Loucy (cell line): Measurements from ENCODE around the gene NXT1.
A peak's percentile ranks its signal among the peaks of the same experiment; 100 is the strongest.

ENCODE experiments used
- H2AFZ ChIP-seq: fragments of 200-600 bp; sonication (generic); 2 replicates; pipeline ENCODE4 v1.6.0; 2016; ENCODE audit warnings: antibody characterized with exemption, mild to moderate bottlenecking, low read length, moderate library complexity
- H3F3A ChIP-seq: fragments of 200-600 bp; 2 replicates; pipeline ENCODE4 v1.6.0; 2016; ENCODE audit warnings: antibody characterized with exemption, low read depth, mild to moderate bottlenecking
- H3K27me3 ChIP-seq: fragments of 200-600 bp; sonication (generic); 2 replicates; pipeline ENCODE4 v1.6.1; 2014; ENCODE audit warnings: low read length, mild to moderate bottlenecking; ENCODE audit not compliant: insufficient read depth, poor library complexity, severe bottlenecking
- H3K36me3 ChIP-seq: fragments of 200-600 bp; sonication (generic); 2 replicates; pipeline ENCODE4 v1.6.1; 2016; ENCODE audit warnings: low read length; ENCODE audit not compliant: insufficient read depth
- H3K4me1 ChIP-seq: fragments of 200-600 bp; sonication (generic); 2 replicates; pipeline ENCODE4 v1.5.1; 2014; ENCODE audit warnings: low read length, mild to moderate bottlenecking; ENCODE audit not compliant: insufficient read depth, poor library complexity, severe bottlenecking
- H3K4me2 ChIP-seq: fragments of 200-600 bp; sonication (generic); 2 replicates; pipeline ENCODE4 v1.6.0; 2014; ENCODE audit warnings: antibody characterized with exemption, low read length, low read depth, mild to moderate bottlenecking; ENCODE audit not compliant: poor library complexity, severe bottlenecking
- H3K4me3 ChIP-seq: fragments of 200-600 bp; sonication (generic); 2 replicates; pipeline ENCODE4 v1.5.1; 2014; ENCODE audit warnings: low read length, mild to moderate bottlenecking, mixed read lengths; ENCODE audit not compliant: poor library complexity, severe bottlenecking
- H3K79me2 ChIP-seq: fragments of 200-600 bp; sonication (generic); 2 replicates; pipeline ENCODE4 v1.6.1; 2014; ENCODE audit warnings: low read length; ENCODE audit not compliant: insufficient read depth
- H3K9ac ChIP-seq: fragments of 200-600 bp; sonication (generic); 2 replicates; pipeline ENCODE4 v1.6.0; 2014; ENCODE audit warnings: mild to moderate bottlenecking, low read depth, low read length, moderate library complexity; ENCODE audit not compliant: poor library complexity, severe bottlenecking
- H3K9me2 ChIP-seq: fragments of 200-600 bp; sonication (generic); replicated peaks from 2 replicates; pipeline ENCODE4 v1.6.1; 2016; ENCODE audit warnings: low read depth, low read length, mixed read lengths
- H3K9me3 ChIP-seq: fragments of 200-600 bp; sonication (generic); 2 replicates; pipeline ENCODE4 v1.6.1; 2014; ENCODE audit warnings: mild to moderate bottlenecking, antibody characterized with exemption, low read length, low read depth; ENCODE audit not compliant: insufficient read depth
- H4K20me1 ChIP-seq: fragments of 200-600 bp; sonication (generic); 2 replicates; pipeline ENCODE4 v1.6.0; 2014; ENCODE audit warnings: antibody characterized with exemption, low read length, mild to moderate bottlenecking; ENCODE audit not compliant: insufficient read depth, poor library complexity, severe bottlenecking
- CTCF ChIP-seq: fragments of 200-600 bp; sonication (generic); conservative IDR thresholded peaks from 2 replicates; pipeline ENCODE4 v1.5.1; 2014; ENCODE audit warnings: mild to moderate bottlenecking, antibody characterized with exemption, low read length
- EZH2phosphoT487 ChIP-seq: fragments of 200-600 bp; IDR thresholded peaks from 2 replicates; pipeline ENCODE4 v1.6.1; 2018; ENCODE audit warnings: antibody characterized with exemption, mild to moderate bottlenecking, moderate library complexity, borderline replicate concordance

The NXT1 gene

GRCh38 chr20:23358563-23358906, 7.9 kb downstream of the NXT1 start:
- peak overlapping the region; percentile 86 for H2AFZ ChIP-seq

GRCh38 chr20:23358923-23359593, 8.5 kb downstream of the NXT1 start:
- Histone ChIP-seq H2AFZ (no peak overlapping the region), H3K4me1 (peaks cover 38% of the 10 kb centered on the region), H3K79me2 (peaks cover 42% of the 10 kb centered on the region), H4K20me1 (peaks cover 26% of the 10 kb centered on the region), H3K36me3 (peaks cover 11% of the 10 kb centered on the region; the same call in 1 of the 2 replicates), H3K9me3 (no peaks in the 10 kb centered on the region), H3K4me2 (peak overlapping the region; percentile 92), H3F3A (peaks cover 3% of the 10 kb centered on the region; the same call in 1 of the 2 replicates), H3K9ac (peak overlapping the region; percentile 64), H3K9me2 (no peaks in the 10 kb centered on the region), H3K4me3 (peak overlapping the region; percentile 79), H3K27me3 (no peaks in the 10 kb centered on the region)
- TF ChIP-seq CTCF (no peak), EZH2phosphoT487 (no peak)

More at GRCh38 chr20:23358563-23358906, 7.9 kb downstream of the NXT1 start:
- H3K9ac ChIP-seq: peak overlapping the region; percentile 64
- H4K20me1 ChIP-seq: peaks cover 25% of the 10 kb centered on the region
- peaks cover 35% of the 10 kb centered on the region for H3K4me1 ChIP-seq
- peaks cover 3% of the 10 kb centered on the region; the same call in 1 of the 2 replicates for H3F3A ChIP-seq
- H3K4me3 ChIP-seq: peak overlapping the region; percentile 79
- no peaks in the 10 kb centered on the region for H3K9me2 ChIP-seq
- peak overlapping the region; percentile 92 for H3K4me2 ChIP-seq
- H3K27me3 ChIP-seq: no peaks in the 10 kb centered on the region
- H3K79me2 ChIP-seq: peaks cover 42% of the 10 kb centered on the region
- peaks cover 13% of the 10 kb centered on the region; the same call in 1 of the 2 replicates for H3K36me3 ChIP-seq
- H3K9me3 ChIP-seq: no peaks in the 10 kb centered on the region
- TF ChIP-seq CTCF: no peak
- TF ChIP-seq EZH2phosphoT487: no peak

- Histone ChIP-seq H3K9me2 (no peaks in the 10 kb centered on the region), H3K4me2 (peak overlapping the region; percentile 93), H3K4me3 (peak overlapping the region; percentile 89), H3K4me1 (peaks cover 47% of the 10 kb centered on the region), H3K79me2 (peaks cover 45% of the 10 kb centered on the region), H3K27me3 (no peaks in the 10 kb centered on the region), H4K20me1 (peaks cover 23% of the 10 kb centered on the region), H3K9me3 (no peaks in the 10 kb centered on the region), H3F3A (peaks cover 3% of the 10 kb centered on the region; the same call in 1 of the 2 replicates), H3K36me3 (peaks cover 3% of the 10 kb centered on the region; the same call in 1 of the 2 replicates), H3K9ac (peak overlapping the region; percentile 91), H2AFZ (no peak overlapping the region)
- TF ChIP-seq CTCF (no peak), EZH2phosphoT487 (no peak)
Measured at GRCh38 chr20:23360531-23360930, 9.9 kb downstream of the NXT1 start.
